A673 (cell line): Measurements from ENCODE around the gene LRRC74A. TPM values are rescaled to one million over a fixed set of nuclear protein-coding genes. Genes with fewer than 3 reads are reported as not detected.
"Not testable (repeated sequence)": the region's sequence is repeated elsewhere in the genome, so short reads cannot be mapped to it uniquely, and the experiment has no call there.

Experiments
- BruUV-seq: library from RNA; stranded (reverse); fragments of 400-500 nt; replicated peaks from 2 replicates; lab custom pipeline; 2021; lab: Mats Ljungman, UMichigan
- CTCF ChIA-PET: fragments of 300-600 bp; sonication (Branson Sonifier 250); formaldehyde crosslinking; loops from one replicate; lab custom pipeline; 2022; ENCODE audit warnings: antibody characterized with exemption; lab: Charles Lee
- POLR2A ChIA-PET: fragments of 300-600 bp; sonication (Branson Sonifier 250); formaldehyde crosslinking; loops from one replicate; lab custom pipeline; 2022; ENCODE audit warnings: antibody characterized with exemption; ENCODE audit not compliant: low non-redundant PET; lab: Charles Lee
- DNase-seq: peaks from one replicate; pipeline ENCODE4 v3.0.0-alpha.2; 2015; ENCODE audit warnings: low spot score
- H3K27ac ChIP-seq: fragments of 200-600 bp; sonication (generic); 2 replicates; pipeline ENCODE4 v1.5.1; 2016; ENCODE audit warnings: mixed run types, low read depth, mild to moderate bottlenecking, mixed read lengths, antibody characterized with exemption, low read length; ENCODE audit not compliant: poor library complexity, severe bottlenecking
- H3K27me3 ChIP-seq: fragments of 200-600 bp; sonication (generic); replicated peaks from 2 replicates; pipeline ENCODE4 v1.6.1; 2017; ENCODE audit warnings: mixed run types, low read depth, mild to moderate bottlenecking, mixed read lengths, antibody characterized with exemption, low read length; ENCODE audit not compliant: insufficient read depth, poor library complexity
- H3K36me3 ChIP-seq: fragments of 200-600 bp; sonication (generic); 2 replicates; pipeline ENCODE4 v1.6.1; 2016; ENCODE audit warnings: mixed run types, mild to moderate bottlenecking, mixed read lengths, antibody characterized with exemption, low read length; ENCODE audit not compliant: insufficient read depth, poor library complexity, severe bottlenecking
- H3K4me1 ChIP-seq: fragments of 200-600 bp; sonication (generic); 2 replicates; pipeline ENCODE4 v1.6.1; 2017; ENCODE audit warnings: mixed run types, mild to moderate bottlenecking, mixed read lengths, antibody characterized with exemption, low read length; ENCODE audit not compliant: insufficient read depth, poor library complexity, severe bottlenecking
- H3K4me3 ChIP-seq: fragments of 200-600 bp; sonication (generic); 2 replicates; pipeline ENCODE4 v1.5.1; 2016; ENCODE audit warnings: low read depth, mixed run types, mild to moderate bottlenecking, mixed read lengths, low read length; ENCODE audit not compliant: poor library complexity, severe bottlenecking
- H3K9me3 ChIP-seq: fragments of 200-600 bp; sonication (generic); 2 replicates; pipeline ENCODE4 v1.6.1; 2016; ENCODE audit warnings: mixed run types, low read depth, mild to moderate bottlenecking, mixed read lengths, antibody characterized with exemption, low read length; ENCODE audit not compliant: poor library complexity, severe bottlenecking
- EZH2 ChIP-seq: fragments of 200-600 bp; sonication (generic); IDR thresholded peaks from 2 replicates; pipeline ENCODE4 v1.6.1; 2017; ENCODE audit warnings: borderline replicate concordance, low read depth, mild to moderate bottlenecking, mixed read lengths, antibody characterized with exemption, low read length; ENCODE audit not compliant: poor library complexity, severe bottlenecking
- intact Hi-C: fragments of 100-400 bp; cut with micrococcal nuclease; formaldehyde crosslinking; loops from one replicate; pipeline ENCODE4 v1.10.0; 2022; ENCODE audit not compliant: unreplicated experiment
- total RNA-seq: library from RNA; stranded (reverse); gene quantifications from 2 replicates; pipeline ENCODE4 v1.2.3, GENCODE V29; 2021
- TF ChIP-seq, protein P1 (sequence below): fragments of 300-800, 200-600 bp; sonication (generic); conservative IDR thresholded peaks from 2 replicates; pipeline ENCODE4 v1.5.1; 2017; ENCODE audit warnings: low read depth, mild to moderate bottlenecking, antibody characterized with exemption, low read length, moderate library complexity, mixed read lengths

LRRC74A gene
- total RNA-seq, 1 experiment from 2014 or later: not detected

DNA sequence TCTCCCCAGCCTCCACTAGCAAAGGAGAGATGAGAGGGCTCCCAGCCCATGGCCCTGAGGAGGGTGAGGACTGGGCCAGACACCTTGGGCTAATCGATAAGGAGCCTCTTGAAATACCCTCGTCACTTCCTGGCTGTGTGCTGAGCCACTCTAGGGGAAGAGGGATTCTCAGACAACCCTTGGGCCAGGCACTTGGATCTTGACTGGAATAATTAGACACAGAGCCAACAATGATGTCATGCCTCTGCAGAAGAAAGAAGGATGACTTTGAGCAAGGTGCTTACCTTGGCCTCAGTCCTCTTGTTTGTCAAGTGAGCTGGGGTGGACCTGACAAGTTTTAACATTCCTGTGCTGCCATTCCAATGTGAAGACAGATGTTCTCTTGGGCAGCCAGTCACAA is 83.1 kb downstream of the LRRC74A start:
- Histone ChIP-seq H3K36me3 (no peaks in the 10 kb centered on the region), H3K9me3 (no peaks in the 10 kb centered on the region), H3K27me3 (no peaks in the 10 kb centered on the region), H3K4me3 (no peak overlapping the region), H3K4me1 (peaks cover 26% of the 10 kb centered on the region), H3K27ac (no peak overlapping the region)
- POLR2A ChIA-PET: no interaction called here
- CTCF ChIA-PET: no interaction called here
- TF ChIP-seq, protein P1, sequence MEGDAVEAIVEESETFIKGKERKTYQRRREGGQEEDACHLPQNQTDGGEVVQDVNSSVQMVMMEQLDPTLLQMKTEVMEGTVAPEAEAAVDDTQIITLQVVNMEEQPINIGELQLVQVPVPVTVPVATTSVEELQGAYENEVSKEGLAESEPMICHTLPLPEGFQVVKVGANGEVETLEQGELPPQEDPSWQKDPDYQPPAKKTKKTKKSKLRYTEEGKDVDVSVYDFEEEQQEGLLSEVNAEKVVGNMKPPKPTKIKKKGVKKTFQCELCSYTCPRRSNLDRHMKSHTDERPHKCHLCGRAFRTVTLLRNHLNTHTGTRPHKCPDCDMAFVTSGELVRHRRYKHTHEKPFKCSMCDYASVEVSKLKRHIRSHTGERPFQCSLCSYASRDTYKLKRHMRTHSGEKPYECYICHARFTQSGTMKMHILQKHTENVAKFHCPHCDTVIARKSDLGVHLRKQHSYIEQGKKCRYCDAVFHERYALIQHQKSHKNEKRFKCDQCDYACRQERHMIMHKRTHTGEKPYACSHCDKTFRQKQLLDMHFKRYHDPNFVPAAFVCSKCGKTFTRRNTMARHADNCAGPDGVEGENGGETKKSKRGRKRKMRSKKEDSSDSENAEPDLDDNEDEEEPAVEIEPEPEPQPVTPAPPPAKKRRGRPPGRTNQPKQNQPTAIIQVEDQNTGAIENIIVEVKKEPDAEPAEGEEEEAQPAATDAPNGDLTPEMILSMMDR: no peak
- no peak for TF ChIP-seq EZH2
- no peak for DNase-seq
- intact Hi-C loops: no loop called here
- BruUV-seq: no TSS peak

DNA sequence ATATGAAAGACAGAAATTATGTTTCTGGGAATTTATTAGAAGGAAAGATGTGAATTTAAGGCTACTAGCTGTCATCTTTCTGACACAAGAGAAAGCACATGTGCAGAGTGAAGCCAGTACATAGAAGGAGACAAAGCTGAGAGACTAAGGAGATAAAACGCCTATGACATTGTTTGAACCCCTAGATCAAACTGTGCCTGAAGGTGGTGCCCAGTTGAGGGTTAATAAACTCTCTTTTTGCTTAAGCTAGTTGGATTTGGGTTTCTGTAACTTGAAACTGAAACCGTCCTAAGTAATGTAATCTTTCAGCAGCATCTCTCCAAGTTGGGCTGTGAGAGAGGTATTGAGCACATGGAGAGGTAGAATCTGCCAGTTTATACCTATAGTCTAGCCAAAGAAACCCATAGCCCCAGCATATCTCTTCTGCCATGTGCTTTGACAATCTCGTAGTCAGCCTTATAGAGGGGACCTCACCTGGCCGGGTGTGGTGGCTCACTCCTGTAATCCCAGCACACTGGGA is 84.2 kb downstream of the LRRC74A start:
- Histone ChIP-seq H3K27me3 (no peaks in the 10 kb centered on the region), H3K4me1 (peaks cover 22% of the 10 kb centered on the region), H3K9me3 (no peaks in the 10 kb centered on the region), H3K4me3 (no peak overlapping the region), H3K27ac (no peak overlapping the region), H3K36me3 (no peaks in the 10 kb centered on the region)
- ChIA-PET CTCF (interaction anchor here (0.6 kb wide), 1 partner anchor 73 kb away, joined by 3 read pairs; no protein-coding TSS in a partner anchor), POLR2A (interaction anchor here (0.6 kb wide), 1 partner anchor 156 kb away, joined by 4 read pairs; no protein-coding TSS in a partner anchor)
- TF ChIP-seq, protein P1: no peak
- TF ChIP-seq EZH2: no peak
- DNase-seq: no peak
- BruUV-seq: no TSS peak
- intact Hi-C loops: loop anchor here (5.0 kb wide), 1 partner anchor 33 kb away; no protein-coding TSS in a partner anchor

DNA sequence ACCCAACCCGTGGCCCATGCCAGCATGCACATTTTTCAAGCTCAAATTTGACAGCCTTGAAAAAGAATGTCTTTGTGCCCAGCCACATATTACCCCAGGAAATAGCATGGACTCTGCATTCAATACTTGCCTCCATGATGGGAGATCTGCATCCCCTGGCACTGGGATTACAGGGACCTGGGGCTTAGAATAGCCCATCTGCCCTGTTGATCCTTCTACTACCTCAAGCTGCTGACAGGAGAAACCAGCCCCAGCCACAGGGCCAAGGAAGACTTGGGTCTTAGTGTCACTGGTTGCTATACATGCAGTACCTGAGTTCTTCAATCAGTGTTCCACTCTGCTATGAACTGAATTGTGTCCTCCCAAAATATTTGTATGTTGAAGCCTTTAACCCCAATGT is 85.3 kb downstream of the LRRC74A start:
- Histone ChIP-seq H3K36me3 (no peaks in the 10 kb centered on the region), H3K27ac (no peak overlapping the region), H3K4me3 (no peak overlapping the region), H3K27me3 (no peaks in the 10 kb centered on the region), H3K9me3 (no peaks in the 10 kb centered on the region), H3K4me1 (peaks cover 21% of the 10 kb centered on the region)
- CTCF ChIA-PET: interaction anchor here (0.6 to 2.1 kb wide), 3 partner anchors 22 to 143 kb away, joined by 4 to 10 read pairs (median 6); no protein-coding TSS in a partner anchor
- POLR2A ChIA-PET: interaction anchor here (0.6 kb wide), 1 partner anchor 9 kb away, joined by 3 read pairs; no protein-coding TSS in a partner anchor
- no peak for DNase-seq
- BruUV-seq: no TSS peak
- intact Hi-C loops: loop anchor here (5.0 kb wide), 1 partner anchor 34 kb away; no protein-coding TSS in a partner anchor
- TF ChIP-seq, protein P1: no peak
- no peak for TF ChIP-seq EZH2

DNA sequence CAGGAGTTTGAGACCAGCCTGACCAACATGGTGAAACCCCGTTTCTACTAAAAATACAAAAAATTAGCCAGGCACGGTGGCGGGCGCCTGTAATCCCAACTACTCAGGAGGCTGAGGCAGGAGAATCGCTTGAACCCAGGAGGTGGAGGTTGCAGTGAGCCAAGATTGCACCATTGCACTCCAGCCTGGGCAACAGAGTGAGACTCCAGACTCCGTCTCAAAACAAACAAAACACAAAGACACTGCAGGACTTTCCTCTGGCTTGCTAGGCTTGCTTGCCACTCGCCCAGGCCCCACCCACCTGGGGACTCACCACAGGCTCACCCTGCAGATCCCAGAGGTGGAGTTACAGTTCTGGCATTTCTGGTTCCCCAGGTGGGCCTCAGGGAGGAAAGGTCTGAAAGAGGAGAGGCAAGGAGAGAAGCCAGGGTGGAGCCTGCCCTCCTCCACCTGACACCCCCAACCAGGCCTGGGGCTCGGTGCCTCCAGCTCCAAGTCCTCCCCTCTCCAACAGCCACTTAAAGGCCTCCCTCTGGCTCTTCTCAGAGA is 88.4 kb downstream of the LRRC74A start:
- H3K36me3 ChIP-seq, POLR2A ChIA-PET, H3K9me3 ChIP-seq, DNase-seq, H3K27me3 ChIP-seq, BruUV-seq, H3K27ac ChIP-seq, H3K4me3 ChIP-seq: not testable (repeated sequence)
- H3K4me1 ChIP-seq: peaks cover 52% of the 10 kb centered on the region
- intact Hi-C loops: loop anchor here (5.0 kb wide), 2 partner anchors 37 to 113 kb away; partner anchors contain the start of gene IRF2BPL
- CTCF ChIA-PET: interaction anchor here (0.6 to 1.4 kb wide), 4 partner anchors 19 to 145 kb away, joined by 3 to 7 read pairs (median 5); no protein-coding TSS in a partner anchor
